Heart left ventricle (tissue), 16 donors: ENCODE measurements around the gene CHMP3. TPM values are rescaled to one million over a fixed set of nuclear protein-coding genes. Genes with fewer than 3 reads are reported as not detected.
A peak's percentile ranks its signal among the peaks of the same experiment; 100 is the strongest.

ENCODE experiments used
- ATAC-seq, 4 donors: fragments of 200-7000 bp; cut with Tn5 transposase; one replicate each; pipeline ENCODE4 v1.9.1; 2020 to 2022; ENCODE audit warnings: moderate library complexity in 4 of 4, mild to moderate bottlenecking in 3 of 4, moderate number of reproducible peaks in 1 of 4
- DNase-seq, 5 donors: peaks; one replicate each; pipeline ENCODE4 v3.0.0-alpha.2; 2020
- H3K27ac ChIP-seq, 12 donors: fragments of 200-600 bp; sonication (generic) in 4 of 12; one replicate each; pipeline versions ENCODE4 v1.5.0 to v1.8.0; 2016 to 2022; ENCODE audit warnings: mild to moderate bottlenecking in 2 of 12
- H3K27me3 ChIP-seq, 9 donors: fragments of 200-600 bp; sonication (generic) in 2 of 9; one replicate each; pipeline versions ENCODE4 v1.5.1 to v1.8.0; 2016 to 2022; ENCODE audit warnings: mild to moderate bottlenecking in 3 of 9
- H3K36me3 ChIP-seq, 9 donors: fragments of 200-600 bp; sonication (generic) in 2 of 9; one replicate each; pipeline versions ENCODE4 v1.5.0 to v1.8.0; 2018 to 2022; ENCODE audit warnings: mild to moderate bottlenecking in 2 of 9
- H3K4me1 ChIP-seq, 12 donors: fragments of 200-600 bp; sonication (generic) in 4 of 12; one replicate each; pipeline versions ENCODE4 v1.5.0 to v1.8.0; 2016 to 2022; ENCODE audit warnings: mild to moderate bottlenecking in 3 of 12
- H3K4me3 ChIP-seq, 12 donors: fragments of 200-600 bp; sonication (generic) in 4 of 12; one replicate each; pipeline versions ENCODE4 v1.5.0 to v1.8.0; 2017 to 2022; ENCODE audit warnings: mild to moderate bottlenecking in 9 of 12, moderate library complexity in 4 of 12
- H3K9me3 ChIP-seq, 12 donors: fragments of 200-600 bp; sonication (generic) in 4 of 12; one replicate each; pipeline versions ENCODE4 v1.5.0 to v1.8.0; 2016 to 2022; ENCODE audit warnings: mild to moderate bottlenecking in 1 of 12
- POLR2A ChIP-seq, 2 donors: fragments of 450-650 bp; IDR thresholded peaks; one replicate each; pipeline ENCODE4 v1.6.1; 2017; ENCODE audit warnings: antibody characterized with exemption in 2 of 2, mild to moderate bottlenecking in 2 of 2, moderate library complexity in 2 of 2
- WGBS, 4 donors: extraction: QIAGEN DNeasy Blood & Tissue Kit in 2 of 4; methylation state at CpG; one replicate each; pipeline versions ENCODE4 v1.1.5 to v1.1.7; 2013 to 2018; 5-methylcytosine and 5-hydroxymethylcytosine counted together
- intact Hi-C, 10 donors: fragments of 100-400 bp; cut with DNase I; formaldehyde crosslinking; loops; one replicate each; pipeline versions ENCODE4 v1.11.1 to v1.14.2; 2022
- polyA plus RNA-seq, 2 donors: library from polyadenylated mRNA; stranded (reverse); fragments of 200-250 nt; gene quantifications; one replicate each; pipeline ENCODE4 v1.2.3, GENCODE V29; 2013
- total RNA-seq, 9 donors: library from RNA; depleted of rRNA in 2 of 9; stranded (reverse); fragments of >200 nt in 2 of 9; fragmentation: NEBNext Ultra II Directional in 3 of 9; extraction: Animal tissue kit (Norgen Biotek cat#: 25700) in 3 of 9; gene quantifications; one replicate each; pipeline versions ENCODE4 v1.1.0 to v1.2.4, GENCODE V29; 2016 to 2023
- TF ChIP-seq, protein P1 (sequence below), 12 donors: fragments of 200-600 bp; sonication (generic) in 4 of 12; IDR thresholded peaks; one replicate each; pipeline versions ENCODE4 v1.5.0 to v1.8.0; 2018 to 2022; ENCODE audit warnings: antibody characterized with exemption in 12 of 12, mild to moderate bottlenecking in 5 of 12
- donor health status: ischemic (EF 13 %, LVEDD 7.1; RV severe dilation, severe dysfunction).
- donor health status: healthy with polysubstance abuse.
- donor health status: DM: no; HTN: yes; CAD: no.
- donor health status: DM: no; HTN: no; CAD: no.
- donor health status: ischemic (EF 25% LVEDD 6.9; RV normal size, moderate dysfunction).
- donor health status: ischemic (EF 25% LVEDD 5.7; RV mildly dilated, moderate dysfunction).
- donor health status: healthy.
- donor health status: DM: yes; HTN: yes; CAD: no.
- donor health status: ischemic (EF 35%, LVEDD 5.7; RV mildly dilated, moderate dysfunction).
- donor health status: nonischemic (EF 11% LVEDD 7.7; RV severe dilation, severe dysfunction).
- donor health status: DM: yes; HTN: yes; CAD: no.
- donor health status: PGD.
- donor health status: ischemic (EF 29% LVEDD 5.4; RV normal size, mild dysfunction).
- donor health status: nonischemic (EF 23%, LVEDD 6.1; RV moderate dilation, normal function).

The CHMP3 gene
- total and polyA plus RNA-seq, 11 donors, result 50.0 to 178 (median 144) TPM

DNA sequence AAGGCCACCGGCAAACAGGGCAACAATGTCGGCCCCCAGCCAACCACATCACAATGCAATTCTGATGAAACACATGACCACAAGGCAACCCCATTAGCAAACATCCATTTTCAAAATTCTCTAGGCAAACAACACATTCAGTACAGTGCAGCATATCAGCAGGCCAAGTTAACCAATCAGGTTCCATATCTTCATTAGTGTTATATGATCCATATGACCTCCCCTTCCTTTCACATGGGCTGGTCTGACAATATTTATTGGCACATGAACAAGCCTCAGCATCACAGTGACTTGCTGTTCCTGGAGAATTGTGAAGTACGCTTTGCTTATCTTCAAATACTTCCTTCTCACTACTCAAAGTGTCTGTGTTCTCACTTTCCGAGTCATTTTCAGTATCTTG lies 40.7 kb upstream of the CHMP3 start:
- H3K4me3 ChIP-seq, result no peak overlapping the region
- no peaks in the 10 kb centered on the region for H3K27me3 ChIP-seq
- no peak for DNase-seq
- 72 to 90% (median 79%) methylated on average over 4 of the region's 4 CpGs for WGBS, 4 donors
- ATAC-seq, result no peak
- peaks cover 0 to 76% (median 36%) of the 10 kb centered on the region in 9 donors for H3K36me3 ChIP-seq
- intact Hi-C loops, result no loop called here
- H3K4me1 ChIP-seq, result peaks cover 0 to 6% (median 0%) of the 10 kb centered on the region in 12 donors
- no peaks in the 10 kb centered on the region for H3K9me3 ChIP-seq
- H3K27ac ChIP-seq, result peak overlapping the region in 1 of 12 donors; percentile 2
- no peak for TF ChIP-seq POLR2A (IDR thresholded peaks at IDR 0.05)
- TF ChIP-seq, protein P1, sequence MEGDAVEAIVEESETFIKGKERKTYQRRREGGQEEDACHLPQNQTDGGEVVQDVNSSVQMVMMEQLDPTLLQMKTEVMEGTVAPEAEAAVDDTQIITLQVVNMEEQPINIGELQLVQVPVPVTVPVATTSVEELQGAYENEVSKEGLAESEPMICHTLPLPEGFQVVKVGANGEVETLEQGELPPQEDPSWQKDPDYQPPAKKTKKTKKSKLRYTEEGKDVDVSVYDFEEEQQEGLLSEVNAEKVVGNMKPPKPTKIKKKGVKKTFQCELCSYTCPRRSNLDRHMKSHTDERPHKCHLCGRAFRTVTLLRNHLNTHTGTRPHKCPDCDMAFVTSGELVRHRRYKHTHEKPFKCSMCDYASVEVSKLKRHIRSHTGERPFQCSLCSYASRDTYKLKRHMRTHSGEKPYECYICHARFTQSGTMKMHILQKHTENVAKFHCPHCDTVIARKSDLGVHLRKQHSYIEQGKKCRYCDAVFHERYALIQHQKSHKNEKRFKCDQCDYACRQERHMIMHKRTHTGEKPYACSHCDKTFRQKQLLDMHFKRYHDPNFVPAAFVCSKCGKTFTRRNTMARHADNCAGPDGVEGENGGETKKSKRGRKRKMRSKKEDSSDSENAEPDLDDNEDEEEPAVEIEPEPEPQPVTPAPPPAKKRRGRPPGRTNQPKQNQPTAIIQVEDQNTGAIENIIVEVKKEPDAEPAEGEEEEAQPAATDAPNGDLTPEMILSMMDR (IDR thresholded peaks at IDR 0.05), result no peak

DNA sequence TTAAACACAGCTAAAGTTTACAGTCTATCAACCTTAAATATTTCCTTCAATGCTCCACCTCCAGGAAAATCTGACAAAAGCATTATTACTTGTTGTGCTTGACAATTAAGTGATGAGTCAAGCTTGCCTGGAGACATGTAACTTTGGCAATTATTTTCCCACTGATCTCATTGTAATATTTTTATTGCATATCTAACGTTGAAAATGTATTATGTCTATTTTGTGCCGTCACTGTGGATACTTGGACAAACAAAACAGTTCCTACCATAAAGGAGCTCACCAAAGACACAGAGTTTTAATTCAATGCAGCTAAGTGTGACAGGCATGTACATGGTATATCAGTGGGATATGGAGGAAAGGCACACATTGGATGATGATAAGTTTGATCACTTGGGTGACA lies 35.7 kb upstream of the CHMP3 start:
- Histone ChIP-seq H3K4me3 (no peak overlapping the region), H3K27me3 (no peaks in the 10 kb centered on the region), H3K9me3 (no peaks in the 10 kb centered on the region), H3K27ac (peak overlapping the region in 3 of 12 donors; percentile 6 to 28 (median 12)), H3K4me1 (peaks cover 0 to 26% (median 2%) of the 10 kb centered on the region in 12 donors), H3K36me3 (peaks cover 0 to 27% (median 12%) of the 10 kb centered on the region in 9 donors)
- 45 to 65% (median 59%) methylated on average over 2 of the region's 2 CpGs for WGBS, 4 donors
- TF ChIP-seq, protein P1 (IDR thresholded peaks at IDR 0.05), result no peak
- TF ChIP-seq POLR2A (IDR thresholded peaks at IDR 0.05), result no peak
- intact Hi-C loops, result loop anchor here in 1 of 10 donors (5.0 kb wide), 1 partner anchor 37 kb away; the partner anchor contains the start of gene CHMP3
- DNase-seq (no peak), ATAC-seq (no peak)

DNA sequence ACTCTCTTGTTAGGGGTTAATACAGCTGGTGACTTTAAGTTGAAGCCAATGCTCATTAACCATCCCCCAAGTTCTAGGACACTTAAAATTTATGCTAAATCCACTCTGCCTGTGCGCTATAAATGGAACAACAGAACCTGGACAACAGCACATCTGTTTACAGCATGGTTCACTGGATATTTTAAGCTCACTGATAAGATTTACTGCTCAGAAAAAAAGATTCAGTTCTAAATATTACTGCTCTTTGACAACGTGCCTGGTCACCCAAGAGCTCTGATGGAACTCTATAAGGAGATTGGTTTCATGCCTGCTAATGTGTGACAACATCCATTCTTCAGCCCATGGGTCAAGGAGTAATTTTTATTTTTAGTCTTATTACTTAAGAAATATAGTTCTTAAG lies 32.9 kb upstream of the CHMP3 start:
- WGBS, 4 donors, result 27 to 31% (median 28%) methylated on average over 2 of the region's 2 CpGs
- H3K9me3 ChIP-seq, result no peaks in the 10 kb centered on the region
- intact Hi-C loops, result loop anchor here in 1 of 10 donors (5.0 kb wide), 1 partner anchor 34 kb away; the partner anchor contains the start of gene CHMP3

DNA sequence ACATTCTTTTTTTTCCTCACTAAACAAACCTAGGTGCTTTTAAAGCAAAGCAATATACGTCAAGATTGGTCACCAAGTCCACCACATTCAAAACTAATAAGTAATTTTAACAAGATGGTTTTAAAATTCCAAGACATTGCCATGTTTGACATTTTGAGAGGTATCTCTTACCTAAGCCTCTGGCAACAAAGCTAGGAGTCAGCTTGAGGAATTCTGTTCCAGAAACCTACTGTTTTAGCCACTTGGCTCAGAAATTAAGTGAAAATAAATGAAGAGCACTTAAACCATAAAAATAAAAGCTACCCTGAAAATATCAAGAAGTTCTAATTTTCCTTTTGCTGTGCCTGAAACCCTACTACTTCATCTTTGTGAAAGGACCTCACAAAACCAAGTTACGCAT lies 30.0 kb upstream of the CHMP3 start:
- 75 to 87% (median 81%) methylated on average over 2 of the region's 2 CpGs for WGBS, 4 donors
- DNase-seq (no peak), ATAC-seq (no peak)
- Histone ChIP-seq H3K4me3 (no peak overlapping the region), H3K27ac (peak overlapping the region in 9 of 12 donors; percentile 14 to 79 (median 51)), H3K9me3 (peaks cover 0 to 2% (median 0%) of the 10 kb centered on the region in 12 donors), H3K4me1 (peaks cover 0 to 32% (median 2%) of the 10 kb centered on the region in 12 donors), H3K27me3 (no peaks in the 10 kb centered on the region), H3K36me3 (no peaks in the 10 kb centered on the region)
- intact Hi-C loops, result no loop called here
- TF ChIP-seq POLR2A (IDR thresholded peaks at IDR 0.05), result no peak
- TF ChIP-seq, protein P1 (IDR thresholded peaks at IDR 0.05), result no peak

More for the DNA sequence above, 32.9 kb upstream of the CHMP3 start:
- TF ChIP-seq, protein P1 (IDR thresholded peaks at IDR 0.05), result no peak
- no peak for TF ChIP-seq POLR2A (IDR thresholded peaks at IDR 0.05)
- DNase-seq (peak in 1 of 5 donors; percentile 10), ATAC-seq (peak; percentile 87 to 90 (median 88))
- Histone ChIP-seq H3K27me3 (no peaks in the 10 kb centered on the region), H3K4me3 (no peak overlapping the region), H3K27ac (peak overlapping the region; percentile 7 to 81 (median 61)), H3K4me1 (peaks cover 0 to 39% (median 2%) of the 10 kb centered on the region in 12 donors), H3K36me3 (peaks cover 0 to 2% (median 0%) of the 10 kb centered on the region in 9 donors)
